H9 (cell line): Measurements from ENCODE around the gene PTCD2. TPM values are rescaled to one million over a fixed set of nuclear protein-coding genes. Genes with fewer than 3 reads are reported as not detected.

Experiments
- DNase-seq: peaks from one replicate; pipeline ENCODE4 v3.0.0-alpha.2; 2017
- H2AFZ ChIP-seq: one replicate; pipeline ENCODE4 v1.6.1; 2013; ENCODE audit warnings: mild to moderate bottlenecking, low read length, control low read depth, moderate library complexity
- H2AK5ac ChIP-seq: 2 replicates; pipeline ENCODE4 v1.6.1; 2013; ENCODE audit warnings: low read length, control low read depth, mixed read lengths; ENCODE audit not compliant: insufficient read length
- H2BK120ac ChIP-seq: one replicate; pipeline ENCODE4 v1.6.1; 2013; ENCODE audit warnings: low read depth, mild to moderate bottlenecking, low read length, control low read depth, inconsistent platforms; ENCODE audit not compliant: poor library complexity, severe bottlenecking
- H2BK12ac ChIP-seq: 2 replicates; pipeline ENCODE4 v1.6.1; 2013; ENCODE audit warnings: low read length, control low read depth, mixed read lengths, low read depth; ENCODE audit not compliant: insufficient read length
- H2BK15ac ChIP-seq: 2 replicates; pipeline ENCODE4 v1.6.1; 2013; ENCODE audit warnings: low read depth, low read length, control low read depth
- H2BK20ac ChIP-seq: one replicate; pipeline ENCODE4 v1.6.1; 2013; ENCODE audit warnings: low read depth, mild to moderate bottlenecking, low read length, control low read depth, inconsistent platforms; ENCODE audit not compliant: poor library complexity, severe bottlenecking
- H2BK5ac ChIP-seq: 2 replicates; pipeline ENCODE4 v1.6.1; 2013; ENCODE audit warnings: low read length, control low read depth, mixed read lengths; ENCODE audit not compliant: insufficient read length
- H3K14ac ChIP-seq: 2 replicates; pipeline ENCODE4 v1.6.1; 2013; ENCODE audit warnings: low read length, control low read depth; ENCODE audit not compliant: insufficient read depth
- H3K18ac ChIP-seq: 2 replicates; pipeline ENCODE4 v1.6.1; 2013; ENCODE audit warnings: low read depth, mild to moderate bottlenecking, mixed read lengths, low read length, control low read depth; ENCODE audit not compliant: insufficient read length
- H3K23ac ChIP-seq: 2 replicates; pipeline ENCODE4 v1.6.1; 2013; ENCODE audit warnings: low read length, control low read depth, mixed read lengths, low read depth; ENCODE audit not compliant: insufficient read length
- H3K23me2 ChIP-seq: 2 replicates; pipeline ENCODE4 v1.6.1; 2013; ENCODE audit warnings: low read depth, mild to moderate bottlenecking, mixed read lengths, low read length, control low read depth; ENCODE audit not compliant: insufficient read length, poor library complexity, severe bottlenecking
- H3K27ac ChIP-seq: 2 replicates; pipeline ENCODE4 v1.5.1; 2013; ENCODE audit warnings: low read length, control low read depth, mixed read lengths, low read depth; ENCODE audit not compliant: insufficient read length
- H3K27me3 ChIP-seq: 2 replicates; pipeline ENCODE4 v1.6.1; 2013; ENCODE audit warnings: low read length, control low read depth, inconsistent platforms; ENCODE audit not compliant: insufficient read depth
- H3K4ac ChIP-seq: 2 replicates; pipeline ENCODE4 v1.6.1; 2013; ENCODE audit warnings: low read depth, mild to moderate bottlenecking, control low read depth, inconsistent platforms, low read length, moderate library complexity
- H3K4me1 ChIP-seq: 2 replicates; pipeline ENCODE4 v1.6.1; 2013; ENCODE audit warnings: low read length, control low read depth, inconsistent platforms; ENCODE audit not compliant: insufficient read depth
- H3K4me2 ChIP-seq: 2 replicates; pipeline ENCODE4 v1.6.1; 2013; ENCODE audit warnings: low read length, control low read depth, mixed read lengths; ENCODE audit not compliant: insufficient read length, insufficient read depth
- H3K56ac ChIP-seq: 2 replicates; pipeline ENCODE4 v1.6.1; 2013; ENCODE audit warnings: low read depth, mild to moderate bottlenecking, mixed read lengths, low read length, control low read depth; ENCODE audit not compliant: insufficient read length
- H3K79me1 ChIP-seq: 2 replicates; pipeline ENCODE4 v1.6.1; 2013; ENCODE audit warnings: low read depth, mild to moderate bottlenecking, moderate library complexity, low read length, control low read depth, inconsistent platforms; ENCODE audit not compliant: insufficient read depth, poor library complexity, severe bottlenecking
- H3K79me2 ChIP-seq: 2 replicates; pipeline ENCODE4 v1.6.1; 2013; ENCODE audit warnings: low read length, control low read depth, inconsistent platforms; ENCODE audit not compliant: insufficient read depth
- H3K9ac ChIP-seq: 2 replicates; pipeline ENCODE4 v1.6.1; 2013; ENCODE audit warnings: low read length, control low read depth, mixed read lengths; ENCODE audit not compliant: insufficient read length; ENCODE audit errors: extremely low read depth
- H3K9me3 ChIP-seq: one replicate; pipeline ENCODE4 v1.6.1; 2013; ENCODE audit warnings: low read depth, low read length, inconsistent platforms; ENCODE audit not compliant: control insufficient read depth
- H3T11ph ChIP-seq: one replicate; pipeline ENCODE4 v1.6.1; 2013; ENCODE audit warnings: mild to moderate bottlenecking, low read length, control low read depth, inconsistent platforms
- H4K20me1 ChIP-seq: one replicate; pipeline ENCODE4 v1.6.1; 2013; ENCODE audit not compliant: control insufficient read depth, insufficient read length, insufficient read depth
- H4K5ac ChIP-seq: 2 replicates; pipeline ENCODE4 v1.6.1; 2013; ENCODE audit warnings: low read depth, mild to moderate bottlenecking, mixed read lengths, low read length, control low read depth; ENCODE audit not compliant: insufficient read length
- H4K8ac ChIP-seq: replicated peaks from 2 replicates; pipeline ENCODE4 v1.6.1; 2013; ENCODE audit warnings: low read length, control low read depth, mixed read lengths, low read depth; ENCODE audit not compliant: insufficient read length
- H4K91ac ChIP-seq: 2 replicates; pipeline ENCODE4 v1.6.1; 2013; ENCODE audit warnings: low read depth, mild to moderate bottlenecking, moderate library complexity, mixed read lengths, low read length, control low read depth; ENCODE audit not compliant: insufficient read length
- H3K27ac Mint-ChIP-seq, 3 experiments: 2 replicates in 2 of 3; 3 replicates in 1 of 3; pipeline ENCODE4 v1.8.0; 2020 to 2021; ENCODE audit warnings: mixed read lengths in 3 of 3, mild to moderate bottlenecking in 1 of 3, moderate library complexity in 1 of 3
- H3K27me3 Mint-ChIP-seq: 2 replicates; pipeline ENCODE4 v1.8.0; 2021; ENCODE audit warnings: low read depth, mild to moderate bottlenecking, moderate library complexity, mixed read lengths
- H3K36me3 Mint-ChIP-seq, 3 experiments: 2 replicates in 2 of 3; 3 replicates in 1 of 3; pipeline ENCODE4 v1.8.0; 2020 to 2021; ENCODE audit warnings: low read depth in 3 of 3, mixed read lengths in 3 of 3; ENCODE audit not compliant: insufficient read depth in 1 of 3
- H3K4me1 Mint-ChIP-seq, 2 experiments: 2 replicates each; pipeline ENCODE4 v1.8.0; 2020; ENCODE audit warnings: mixed read lengths in 2 of 2
- H3K4me3 Mint-ChIP-seq, 2 experiments: 2 replicates in 1 of 2; 3 replicates in 1 of 2; pipeline ENCODE4 v1.8.0; 2020 to 2021; ENCODE audit warnings: mild to moderate bottlenecking in 2 of 2, mixed read lengths in 2 of 2, moderate library complexity in 1 of 2
- H3K9me3 Mint-ChIP-seq, 2 experiments: 2 replicates in 1 of 2; 3 replicates in 1 of 2; pipeline ENCODE4 v1.8.0; 2020; ENCODE audit warnings: mild to moderate bottlenecking in 2 of 2, mixed read lengths in 2 of 2, moderate library complexity in 1 of 2
- CTCF ChIP-seq: fragments of 200-600 bp; sonication (generic); conservative IDR thresholded peaks from 3 replicates; pipeline ENCODE4 v1.8.0; 2021; ENCODE audit warnings: antibody characterized with exemption, mild to moderate bottlenecking
- WGBS: extraction: QIAGEN DNeasy Blood & Tissue Kit; methylation state at CpG from one replicate; pipeline ENCODE4 v1.1.7; 2013; ENCODE audit warnings: missing lambda C conversion rate, low lambda C conversion rate, mixed read lengths; ENCODE audit not compliant: insufficient read length; ENCODE audit errors: extremely low coverage; 5-methylcytosine and 5-hydroxymethylcytosine counted together
- total RNA-seq: library from RNA; stranded (reverse); gene quantifications from 2 replicates; pipeline ENCODE4 v1.2.1, GENCODE V29; 2021

The PTCD2 gene
- total RNA-seq, 1 experiment from 2014 or later, result 12.7 TPM

GRCh38 chr5:72352616-72353015, 32.4 kb downstream of the PTCD2 start:
- no peak overlapping the region for H2BK12ac ChIP-seq
- no CpG with 5 or more reads among the region's 1 CpG for WGBS
- DNase-seq, result no peak
- no peak overlapping the region for H2BK5ac ChIP-seq
- H3K23ac ChIP-seq, result no peak overlapping the region
- H3K18ac ChIP-seq, result no peak overlapping the region
- no peaks in the 10 kb centered on the region for H3K79me1 ChIP-seq
- no peaks in the 10 kb centered on the region for H3K27me3 ChIP-seq
- no peaks in the 10 kb centered on the region for H3K4me1 Mint-ChIP-seq
- H2AFZ ChIP-seq, result no peak overlapping the region
- no peak overlapping the region for H4K5ac ChIP-seq
- H3K14ac ChIP-seq, result no peak overlapping the region
- no peak overlapping the region for H2BK120ac ChIP-seq
- H2BK15ac ChIP-seq, result no peak overlapping the region
- no peaks in the 10 kb centered on the region for H3K4me1 ChIP-seq
- H3K27me3 Mint-ChIP-seq, result no peaks in the 10 kb centered on the region
- no peak overlapping the region for H2AK5ac ChIP-seq
- H3K79me2 ChIP-seq, result no peaks in the 10 kb centered on the region
- no peak overlapping the region for H3T11ph ChIP-seq
- no peak overlapping the region for H4K8ac ChIP-seq
- H3K4ac ChIP-seq, result no peak overlapping the region
- H2BK20ac ChIP-seq, result no peak overlapping the region
- H4K20me1 ChIP-seq, result no peaks in the 10 kb centered on the region
- H3K36me3 Mint-ChIP-seq, result peaks cover 0 to 1% (median 0%) of the 10 kb centered on the region in 3 experiments; a peak in 1 of 7 replicates
- H3K23me2 ChIP-seq, result no peaks in the 10 kb centered on the region
- no peak overlapping the region for H3K27ac ChIP-seq
- no peaks in the 10 kb centered on the region for H3K9me3 ChIP-seq
- TF ChIP-seq CTCF, result no peak
- no peak overlapping the region for H3K9ac ChIP-seq
- H4K91ac ChIP-seq, result no peak overlapping the region
- no peak overlapping the region for H3K56ac ChIP-seq
- H3K4me3 Mint-ChIP-seq, result no peak overlapping the region
- H3K4me2 ChIP-seq, result no peak overlapping the region
- no peak overlapping the region; a peak in 1 of 7 replicates for H3K27ac Mint-ChIP-seq
- H3K9me3 Mint-ChIP-seq, result no peaks in the 10 kb centered on the region
